Left lobe of liver (tissue), 2 donors: Measurements from ENCODE around the gene CXorf65. TPM values are rescaled to one million over a fixed set of nuclear protein-coding genes. Genes with fewer than 3 reads are reported as not detected.

ENCODE experiments used
- ATAC-seq: fragments of 200-7000 bp; cut with Tn5 transposase; one replicate; pipeline ENCODE4 v1.9.1; 2020; ENCODE audit warnings: mild to moderate bottlenecking, moderate library complexity
- DNase-seq: peaks from one replicate; pipeline ENCODE4 v3.0.0-alpha.2; 2020; ENCODE audit warnings: low spot score
- total RNA-seq: library from RNA; stranded (reverse); gene quantifications from one replicate; pipeline ENCODE4 v1.2.1, GENCODE V29; 2021
- donor health status: DM: no; HTN: no; CAD: no; lungs with moderate emphysema.
- donor health status: DM: no; HTN: yes; CAD: no.

CXorf65 gene
- total RNA-seq, 1 donor from 2014 or later = not detected

- DNase-seq (no peak), ATAC-seq (no peak)
Observed at GRCh38 chrX:71107762-71108360, 1.3 kb upstream of the CXorf65 start.

GRCh38 chrX:71107245-71107644, 705 bp upstream of the CXorf65 start:
- no peak for DNase-seq
- ATAC-seq = no peak

- no peak for DNase-seq
- no peak for ATAC-seq
Observed at GRCh38 chrX:71105628-71106027, 912 bp downstream of the CXorf65 start.

- no peak for DNase-seq
- peak; percentile 29 for ATAC-seq
Observed at GRCh38 chrX:71103110-71103983, 3.2 kb downstream of the CXorf65 start.

- no peak for ATAC-seq
- no peak for DNase-seq
Observed at GRCh38 chrX:71102292-71102691, 4.2 kb downstream of the CXorf65 start.

GRCh38 chrX:71100581-71101505, 5.7 kb downstream of the CXorf65 start:
- ATAC-seq (no peak), DNase-seq (no peak)

GRCh38 chrX:71099736-71100135, 6.8 kb downstream of the CXorf65 start:
- no peak for DNase-seq
- ATAC-seq = no peak

GRCh38 chrX:71098951-71099506, 7.5 kb downstream of the CXorf65 start:
- DNase-seq = no peak

GRCh38 chrX:71098302-71098701, 8.2 kb downstream of the CXorf65 start:
- DNase-seq = peak; percentile 51
- no peak for ATAC-seq

More at GRCh38 chrX:71098951-71099506, 7.5 kb downstream of the CXorf65 start:
- no peak for ATAC-seq

GRCh38 chrX:71096760-71097032, 9.8 kb downstream of the CXorf65 start:
- ATAC-seq (no peak), DNase-seq (no peak)

- DNase-seq (no peak), ATAC-seq (peak; percentile 87)
Observed at GRCh38 chrX:71095981-71096759, 10.4 kb downstream of the CXorf65 start.

- peak; percentile 91 for DNase-seq
- peak; percentile 97 for ATAC-seq
Observed at GRCh38 chrX:71095555-71095980, 11.0 kb downstream of the CXorf65 start, which contains the start of gene FOXO4. Gene FOXO4 (plus strand): TSS chrX:71095851. CDS start chrX:71096529, 678 bp downstream.

GRCh38 chrX:71095033-71095432, 11.5 kb downstream of the CXorf65 start:
- ATAC-seq (no peak), DNase-seq (no peak)

GRCh38 chrX:71091263-71091662, 15.3 kb downstream of the CXorf65 start:
- no peak for DNase-seq
- ATAC-seq = no peak

- DNase-seq (no peak), ATAC-seq (no peak)
Observed at GRCh38 chrX:71085900-71086299, 20.6 kb downstream of the CXorf65 start.

- no peak for DNase-seq
Observed at GRCh38 chrX:71082822-71083221, 23.7 kb downstream of the CXorf65 start.

GRCh38 chrX:71082124-71082647, 24.4 kb downstream of the CXorf65 start:
- DNase-seq (no peak), ATAC-seq (no peak)

More at GRCh38 chrX:71082822-71083221, 23.7 kb downstream of the CXorf65 start:
- ATAC-seq = no peak

- DNase-seq (no peak), ATAC-seq (peak; percentile 77)
Observed at GRCh38 chrX:71081330-71082123, 25.0 kb downstream of the CXorf65 start.

- ATAC-seq = no peak
- DNase-seq = no peak
Observed at GRCh38 chrX:71070531-71070930, 36.0 kb downstream of the CXorf65 start.
